H1 (cell line): Measurements from ENCODE around the gene SLC16A5. TPM values are rescaled to one million over a fixed set of nuclear protein-coding genes. Genes with fewer than 3 reads are reported as not detected.

ENCODE experiments used
- CTCF ChIA-PET: fragments of 300-600 bp; sonication (Branson Sonifier 250); formaldehyde crosslinking; loops from one replicate; lab custom pipeline; 2021; ENCODE audit not compliant: partially characterized antibody; lab: Charles Lee
- POLR2A ChIA-PET: fragments of 300-600 bp; sonication (Branson Sonifier 250); formaldehyde crosslinking; loops from one replicate; lab custom pipeline; 2021; ENCODE audit warnings: inconsistent platforms; ENCODE audit not compliant: partially characterized antibody; lab: Charles Lee
- DNase-seq, 2 experiments: peaks; one replicate each; pipeline versions ENCODE4 v3.0.0 to v3.0.0-alpha.2; 2010 to 2022; ENCODE audit warnings: low spot score in 2 of 2, low read depth in 1 of 2, mixed read lengths in 1 of 2
- FAIRE-seq: peaks from 2 replicates; lab custom pipeline; 2011; peaks lifted over from hg19 to GRCh38; lab: Jason Lieb, UNC
- H2AFZ ChIP-seq: 2 replicates; pipeline ENCODE4 v1.8.1; 2012; ENCODE audit warnings: low read length, inconsistent platforms
- H2AK5ac ChIP-seq: 2 replicates; pipeline ENCODE4 v1.6.1; 2013; ENCODE audit warnings: low read depth, low read length
- H2BK120ac ChIP-seq: replicated peaks from 2 replicates; pipeline ENCODE3; 2013; ENCODE audit warnings: low read depth, low read length, inconsistent platforms
- H2BK12ac ChIP-seq: 2 replicates; pipeline ENCODE4 v1.6.1; 2013; ENCODE audit warnings: low read depth, low read length
- H2BK15ac ChIP-seq: 2 replicates; pipeline ENCODE4 v1.6.1; 2013; ENCODE audit warnings: low read length
- H2BK20ac ChIP-seq: 2 replicates; pipeline ENCODE4 v1.6.1; 2013; ENCODE audit warnings: low read length
- H2BK5ac ChIP-seq: 2 replicates; pipeline ENCODE4 v1.6.1; 2013; ENCODE audit warnings: low read depth, low read length
- H3K14ac ChIP-seq: 2 replicates; pipeline ENCODE4 v1.6.1; 2013; ENCODE audit warnings: inconsistent platforms; ENCODE audit not compliant: insufficient read length
- H3K18ac ChIP-seq: 2 replicates; pipeline ENCODE4 v1.6.1; 2013; ENCODE audit warnings: low read length; ENCODE audit errors: extremely low read depth
- H3K23ac ChIP-seq: 2 replicates; pipeline ENCODE4 v1.6.1; 2013; ENCODE audit warnings: inconsistent platforms; ENCODE audit not compliant: insufficient read length
- H3K23me2 ChIP-seq: 2 replicates; pipeline ENCODE4 v1.6.1; 2013; ENCODE audit warnings: low read depth, low read length
- H3K27ac ChIP-seq: 2 replicates; pipeline ENCODE4 v1.6.1; 2011; ENCODE audit warnings: low read depth, low read length, inconsistent platforms
- H3K27me3 ChIP-seq, 4 experiments: replicated peaks in 1 of 4; 1 replicate in 1 of 4; 2 replicates in 3 of 4; pipeline versions ENCODE4 v1.6.1 to v1.8.1; 2011 to 2013; ENCODE audit warnings: low read length in 3 of 4, mild to moderate bottlenecking in 3 of 4, inconsistent platforms in 2 of 4, mixed read lengths in 2 of 4, moderate library complexity in 1 of 4; ENCODE audit not compliant: control insufficient read depth in 3 of 4, insufficient read depth in 3 of 4; ENCODE audit errors: extremely low read depth in 1 of 4
- H3K36me3 ChIP-seq, 4 experiments: 2 replicates each; pipeline versions ENCODE4 v1.6.1 to v1.8.1; 2011 to 2013; ENCODE audit warnings: mild to moderate bottlenecking in 4 of 4, low read length in 3 of 4, moderate library complexity in 2 of 4, control low read depth in 1 of 4, inconsistent platforms in 1 of 4; ENCODE audit not compliant: insufficient read depth in 4 of 4, control insufficient read depth in 2 of 4
- H3K4ac ChIP-seq: replicated peaks from 2 replicates; pipeline ENCODE3; 2013; ENCODE audit warnings: low read length, low read depth, mixed read lengths, inconsistent platforms; ENCODE audit not compliant: insufficient read length
- H3K4me1 ChIP-seq, 4 experiments: replicated peaks in 1 of 4; 1 replicate in 1 of 4; 2 replicates in 3 of 4; pipeline versions ENCODE4 v1.6.1 to v1.8.1; 2011 to 2013; ENCODE audit warnings: low read length in 3 of 4, inconsistent platforms in 2 of 4, mixed read lengths in 1 of 4; ENCODE audit not compliant: insufficient read depth in 4 of 4, control insufficient read depth in 3 of 4
- H3K4me2 ChIP-seq, 2 experiments: 2 replicates each; pipeline versions ENCODE4 v1.6.1 to v1.8.1; 2011 to 2013; ENCODE audit warnings: low read depth in 2 of 2, low read length in 2 of 2, control low read depth in 1 of 2, inconsistent platforms in 1 of 2, mild to moderate bottlenecking in 1 of 2; ENCODE audit not compliant: insufficient read depth in 1 of 2
- H3K4me3 ChIP-seq, 4 experiments: fragments of 200-600, 300-600 bp in 1 of 4; sonication (generic), shearing (Covaris generic), sonication (Bioruptor Twin) in 1 of 4; 2 replicates each; pipeline versions ENCODE4 v1.5.1 to v1.8.1; 2011 to 2016; ENCODE audit warnings: low read length in 4 of 4, low read depth in 3 of 4, control low read depth in 2 of 4, inconsistent platforms in 2 of 4, mild to moderate bottlenecking in 2 of 4, mixed read lengths in 1 of 4, moderate library complexity in 1 of 4; ENCODE audit not compliant: insufficient read depth in 2 of 4; ENCODE audit errors: extremely low read depth in 1 of 4
- H3K56ac ChIP-seq: replicated peaks from 2 replicates; pipeline ENCODE3; 2013; ENCODE audit warnings: low read depth, mild to moderate bottlenecking, mixed read lengths, low read length, inconsistent platforms; ENCODE audit not compliant: insufficient read length
- H3K79me1 ChIP-seq: 2 replicates; pipeline ENCODE4 v1.6.1; 2013; ENCODE audit warnings: low read depth, low read length, control low read depth
- H3K79me2 ChIP-seq, 2 experiments: 2 replicates each; pipeline versions ENCODE4 v1.6.1 to v1.8.1; 2012 to 2013; ENCODE audit warnings: low read length in 2 of 2, mild to moderate bottlenecking in 2 of 2, inconsistent platforms in 1 of 2; ENCODE audit not compliant: insufficient read depth in 2 of 2, control insufficient read depth in 1 of 2
- H3K9ac ChIP-seq, 4 experiments: replicated peaks in 1 of 4; 1 replicate in 1 of 4; 2 replicates in 3 of 4; pipeline versions ENCODE4 v1.6.1 to v1.8.1; 2011 to 2013; ENCODE audit warnings: low read depth in 3 of 4, low read length in 3 of 4, control low read depth in 2 of 4, mild to moderate bottlenecking in 2 of 4, moderate library complexity in 2 of 4, inconsistent platforms in 1 of 4; ENCODE audit errors: extremely low read depth in 1 of 4
- H3K9me3 ChIP-seq, 2 experiments: 2 replicates each; pipeline versions ENCODE4 v1.6.1 to v1.8.1; 2012 to 2013; ENCODE audit warnings: mild to moderate bottlenecking in 2 of 2, moderate library complexity in 2 of 2, control low read depth in 1 of 2, inconsistent platforms in 1 of 2, low read depth in 1 of 2, low read length in 1 of 2, mixed read lengths in 1 of 2; ENCODE audit not compliant: insufficient read depth in 2 of 2
- H4K20me1 ChIP-seq, 2 experiments: replicated peaks in 1 of 2; 2 replicates each; pipeline versions ENCODE3 to v1.8.1; 2011 to 2013; ENCODE audit warnings: inconsistent platforms in 2 of 2, low read length in 2 of 2, mild to moderate bottlenecking in 1 of 2; ENCODE audit not compliant: insufficient read depth in 2 of 2, control insufficient read depth in 1 of 2
- H4K5ac ChIP-seq: 2 replicates; pipeline ENCODE4 v1.6.1; 2013; ENCODE audit warnings: low read length, low read depth, mixed read lengths, inconsistent platforms; ENCODE audit not compliant: insufficient read length
- H4K8ac ChIP-seq: 2 replicates; pipeline ENCODE4 v1.8.0; 2013; ENCODE audit warnings: mild to moderate bottlenecking, moderate library complexity, low read length, inconsistent platforms; ENCODE audit not compliant: insufficient read depth; ENCODE audit errors: extremely low read depth
- H4K91ac ChIP-seq: replicated peaks from 2 replicates; pipeline ENCODE3; 2013; ENCODE audit warnings: low read length, mixed read lengths, inconsistent platforms; ENCODE audit not compliant: insufficient read length
- KDM4A ChIP-seq: IDR thresholded peaks from one replicate; pipeline ENCODE4 v1.7.1; 2012; ENCODE audit warnings: low read depth, mild to moderate bottlenecking, moderate library complexity, low read length, inconsistent platforms; ENCODE audit not compliant: severe bottlenecking
- POU5F1 ChIP-seq: IDR thresholded peaks from 2 replicates; pipeline ENCODE4 v1.6.1; 2011; ENCODE audit warnings: low read depth, mild to moderate bottlenecking, low read length, moderate library complexity
- WGBS, 2 experiments: shearing (Covaris generic) in 1 of 2; methylation state at CpG; one replicate each; pipeline versions ENCODE4 v1.1.6 to v1.1.7; 2013 to 2015; ENCODE audit warnings: low lambda C conversion rate in 2 of 2, mixed read lengths in 2 of 2, inconsistent platforms in 1 of 2, low coverage in 1 of 2, missing lambda C conversion rate in 1 of 2; ENCODE audit not compliant: insufficient replicate concordance in 2 of 2, insufficient coverage in 1 of 2, insufficient read length in 1 of 2; ENCODE audit errors: extremely low coverage in 1 of 2, missing lambda C conversion rate in 1 of 2; 5-methylcytosine and 5-hydroxymethylcytosine counted together
- polyA plus RNA-seq, 7 experiments: library from polyadenylated mRNA; depleted of rRNA in 3 of 7; stranded (reverse) in 5 of 7; unstranded in 2 of 7; fragments of >200 nt in 5 of 7; fragments of 200-250 nt in 2 of 7; gene quantifications; 1 replicate in 5 of 7; 2 replicates in 1 of 7; 4 replicates in 1 of 7; pipeline versions ENCODE4 v1.2.1 to v1.2.3, GENCODE V29; 2011 to 2013; ENCODE audit warnings: missing spikeins in 2 of 7, mixed read lengths in 2 of 7
- total RNA-seq: library from RNA; stranded (reverse); fragmentation: NEBNext Ultra II Directional; extraction: Animal tissue kit (Norgen Biotek cat#: 25700); gene quantifications from 2 replicates; pipeline ENCODE4 v1.2.1, GENCODE V29; 2021
- TF ChIP-seq, protein P1 (sequence below), 3 experiments: IDR thresholded peaks; 1 replicate in 2 of 3; 2 replicates in 1 of 3; pipeline versions ENCODE4 v1.5.1 to v1.6.1; 2011; ENCODE audit warnings: low read length in 3 of 3, mild to moderate bottlenecking in 3 of 3, inconsistent platforms in 2 of 3, low read depth in 1 of 3, moderate library complexity in 1 of 3; ENCODE audit not compliant: insufficient read depth in 1 of 3; ENCODE audit errors: control extremely low read depth in 1 of 3

The SLC16A5 gene
- total and polyA plus RNA-seq, 2 of the 8 experiments (the other 6 are each of a cell fraction or from before 2014, with no cell fraction given): 17.1 to 34.7 TPM

DNA sequence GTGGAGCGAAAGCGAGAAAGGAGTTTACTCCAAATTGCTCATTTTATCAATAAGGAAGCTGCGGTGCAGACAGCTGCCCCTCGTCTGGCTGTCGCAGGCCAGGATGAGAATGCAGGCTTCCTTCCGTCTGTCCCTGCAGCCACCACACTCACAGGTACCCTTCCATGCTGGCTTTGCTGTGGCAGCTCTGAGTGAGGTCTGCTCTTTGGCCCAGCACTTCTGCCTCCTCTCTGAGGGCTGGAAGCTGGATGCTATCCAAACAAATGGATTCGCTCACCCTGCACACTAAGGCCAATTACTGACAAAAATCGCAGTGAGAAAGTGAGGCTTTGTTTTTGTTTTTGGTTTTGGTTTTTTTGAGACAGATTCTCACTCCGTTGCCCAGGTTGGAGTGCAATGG is 29.0 kb downstream of the SLC16A5 start:
- POLR2A ChIA-PET: interaction anchor here (0.7 to 8.9 kb wide), 5 partner anchors 12 to 64 kb away, joined by 3 to 134 read pairs (median 3); partner anchors contain the start of genes JPT1 and NT5C
- no peak overlapping the region for H3K56ac ChIP-seq
- H4K8ac ChIP-seq: no peak overlapping the region
- no peak overlapping the region for H3K4ac ChIP-seq
- no peaks in the 10 kb centered on the region for H4K20me1 ChIP-seq
- no peak overlapping the region for H2BK5ac ChIP-seq
- no peaks in the 10 kb centered on the region for H3K27me3 ChIP-seq
- H3K18ac ChIP-seq: no peak overlapping the region
- no peak for TF ChIP-seq POU5F1
- TF ChIP-seq, protein P1, sequence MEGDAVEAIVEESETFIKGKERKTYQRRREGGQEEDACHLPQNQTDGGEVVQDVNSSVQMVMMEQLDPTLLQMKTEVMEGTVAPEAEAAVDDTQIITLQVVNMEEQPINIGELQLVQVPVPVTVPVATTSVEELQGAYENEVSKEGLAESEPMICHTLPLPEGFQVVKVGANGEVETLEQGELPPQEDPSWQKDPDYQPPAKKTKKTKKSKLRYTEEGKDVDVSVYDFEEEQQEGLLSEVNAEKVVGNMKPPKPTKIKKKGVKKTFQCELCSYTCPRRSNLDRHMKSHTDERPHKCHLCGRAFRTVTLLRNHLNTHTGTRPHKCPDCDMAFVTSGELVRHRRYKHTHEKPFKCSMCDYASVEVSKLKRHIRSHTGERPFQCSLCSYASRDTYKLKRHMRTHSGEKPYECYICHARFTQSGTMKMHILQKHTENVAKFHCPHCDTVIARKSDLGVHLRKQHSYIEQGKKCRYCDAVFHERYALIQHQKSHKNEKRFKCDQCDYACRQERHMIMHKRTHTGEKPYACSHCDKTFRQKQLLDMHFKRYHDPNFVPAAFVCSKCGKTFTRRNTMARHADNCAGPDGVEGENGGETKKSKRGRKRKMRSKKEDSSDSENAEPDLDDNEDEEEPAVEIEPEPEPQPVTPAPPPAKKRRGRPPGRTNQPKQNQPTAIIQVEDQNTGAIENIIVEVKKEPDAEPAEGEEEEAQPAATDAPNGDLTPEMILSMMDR (IDR thresholded peaks at IDR 0.05; ENCODE audit: control extremely low read depth in 1 of 3, insufficient read depth in 1 of 3, low read depth in 1 of 3, low read length in 3 of 3): no peak
- no peak for TF ChIP-seq KDM4A
- TF ChIP-seq, all 59 proteins: peak for 0
- H4K91ac ChIP-seq: no peak overlapping the region
- H3K79me1 ChIP-seq: no peaks in the 10 kb centered on the region; the same call in 1 of the 2 replicates
- no peaks in the 10 kb centered on the region for H3K9me3 ChIP-seq
- CTCF ChIA-PET: interaction anchor here (0.7 to 9.6 kb wide), 10 partner anchors 10 to 254 kb away, joined by 3 to 239 read pairs (median 6); partner anchors contain the start of gene NT5C
- H3K9ac ChIP-seq: no peak overlapping the region
- peaks cover 0 to under 1% of the 10 kb centered on the region in 2 experiments; a peak in 1 of 4 replicates for H3K79me2 ChIP-seq
- H2BK20ac ChIP-seq: no peak overlapping the region
- H3K4me1 ChIP-seq: no peaks in the 10 kb centered on the region; a peak in 1 of 7 replicates
- H4K5ac ChIP-seq: no peak overlapping the region
- no peak overlapping the region for H3K4me2 ChIP-seq
- no peak overlapping the region for H2BK12ac ChIP-seq
- H3K4me3 ChIP-seq: no peak overlapping the region
- H2BK15ac ChIP-seq: no peak overlapping the region
- H3K14ac ChIP-seq: no peak overlapping the region
- H2BK120ac ChIP-seq: no peak overlapping the region
- no peaks in the 10 kb centered on the region for H3K23me2 ChIP-seq
- no peak overlapping the region for H2AK5ac ChIP-seq
- H3K27ac ChIP-seq: no peak overlapping the region
- no peak for DNase-seq
- 95% methylated on average over 9 of the region's 9 CpGs; no CpG with 5 or more reads in 1 of the 2 experiments for WGBS, 2 experiments
- FAIRE-seq: no peak
- no peak overlapping the region for H2AFZ ChIP-seq
- no peak overlapping the region for H3K23ac ChIP-seq
- no peaks in the 10 kb centered on the region for H3K36me3 ChIP-seq
